GM23338 (cell line): ENCODE data around the gene IKZF1. TPM values are rescaled to one million over a fixed set of nuclear protein-coding genes. Genes with fewer than 3 reads are reported as not detected.

ENCODE experiments used
- ATAC-seq: fragments of 200-7000 bp; cut with Tn5 transposase; 3 replicates; pipeline ENCODE4 v1.9.1; 2020
- DNase-seq: peaks from one replicate; pipeline ENCODE4 v3.0.0-alpha.2; 2015; ENCODE audit warnings: low spot score
- H2AFZ ChIP-seq: fragments of 200-600 bp; sonication (generic); 2 replicates; pipeline ENCODE4 v1.8.0; 2016; ENCODE audit warnings: antibody characterized with exemption, mild to moderate bottlenecking, moderate library complexity
- H3F3A ChIP-seq: fragments of 200-600 bp; sonication (generic); replicated peaks from 2 replicates; pipeline ENCODE4 v1.8.0; 2017; ENCODE audit warnings: antibody characterized with exemption, mixed run types, low read depth
- H3K27ac ChIP-seq: fragments of 200-600 bp; sonication (generic); 2 replicates; pipeline ENCODE4 v1.6.1; 2016; ENCODE audit warnings: low read depth
- H3K27me3 ChIP-seq: fragments of 200-600 bp; sonication (generic); 2 replicates; pipeline ENCODE4 v1.8.0; 2016; ENCODE audit warnings: mild to moderate bottlenecking, mixed run types, moderate library complexity; ENCODE audit not compliant: insufficient read depth
- H3K36me3 ChIP-seq: fragments of 200-600 bp; sonication (generic); 2 replicates; pipeline ENCODE4 v1.8.0; 2016; ENCODE audit warnings: mild to moderate bottlenecking; ENCODE audit not compliant: insufficient read depth
- H3K4me1 ChIP-seq: fragments of 200-600 bp; sonication (generic); 2 replicates; pipeline ENCODE4 v1.8.0; 2016; ENCODE audit warnings: mild to moderate bottlenecking, moderate library complexity; ENCODE audit not compliant: insufficient read depth
- H3K4me2 ChIP-seq: fragments of 200-600 bp; sonication (generic); 2 replicates; pipeline ENCODE4 v1.7.1; 2017; ENCODE audit warnings: mixed run types
- H3K4me3 ChIP-seq: fragments of 200-600 bp; sonication (generic); 2 replicates; pipeline ENCODE4 v1.6.1; 2016; ENCODE audit warnings: mixed run types
- H3K79me2 ChIP-seq: fragments of 200-600 bp; sonication (generic); replicated peaks from 2 replicates; pipeline ENCODE4 v1.8.0; 2017; ENCODE audit warnings: mild to moderate bottlenecking; ENCODE audit not compliant: insufficient read depth
- H3K9me2 ChIP-seq: fragments of 200-600 bp; sonication (generic); 2 replicates; pipeline ENCODE4 v1.8.0; 2017; ENCODE audit not compliant: insufficient read depth
- H4K20me1 ChIP-seq: fragments of 200-600 bp; sonication (generic); replicated peaks from 2 replicates; pipeline ENCODE4 v1.8.0; 2017; ENCODE audit warnings: mild to moderate bottlenecking; ENCODE audit not compliant: insufficient read depth
- H3K27ac Mint-ChIP-seq: 2 replicates; pipeline ENCODE4 v1.8.0; 2020; ENCODE audit warnings: inconsistent platforms, mild to moderate bottlenecking, moderate library complexity, mixed read lengths
- H3K27me3 Mint-ChIP-seq: 3 replicates; pipeline ENCODE4 v1.8.0; 2022; ENCODE audit warnings: low read depth, mild to moderate bottlenecking, moderate library complexity, mixed read lengths, inconsistent platforms; ENCODE audit not compliant: insufficient read depth, poor library complexity
- H3K36me3 Mint-ChIP-seq: 3 replicates; pipeline ENCODE4 v1.8.0; 2021; ENCODE audit warnings: low read depth, mild to moderate bottlenecking, inconsistent platforms, moderate library complexity, mixed read lengths
- H3K4me1 Mint-ChIP-seq: 3 replicates; pipeline ENCODE4 v1.8.0; 2020; ENCODE audit warnings: mild to moderate bottlenecking, inconsistent platforms, mixed read lengths
- H3K4me3 Mint-ChIP-seq: 3 replicates; pipeline ENCODE4 v1.8.0; 2021; ENCODE audit warnings: moderate library complexity, mild to moderate bottlenecking, inconsistent platforms, mixed read lengths
- H3K9me3 Mint-ChIP-seq: 3 replicates; pipeline ENCODE4 v1.8.0; 2020; ENCODE audit warnings: moderate library complexity, mild to moderate bottlenecking, inconsistent platforms, mixed read lengths
- CREB1 ChIP-seq: fragments of 250-450 bp; sonication (Bioruptor Pico); IDR thresholded peaks from 2 replicates; pipeline ENCODE4 v1.5.0; 2020; ENCODE audit warnings: low read depth, mild to moderate bottlenecking, moderate library complexity
- CTCF ChIP-seq, 2 experiments: fragments of 200-600 bp in 1 of 2; sonication (generic) in 1 of 2; conservative IDR thresholded peaks; 2 replicates each; pipeline versions ENCODE4 v1.5.1 to v1.6.1; 2016 to 2017; ENCODE audit warnings: antibody characterized with exemption in 2 of 2, low read depth in 2 of 2, mild to moderate bottlenecking in 2 of 2, moderate library complexity in 1 of 2
- ETS1 ChIP-seq: IDR thresholded peaks from 2 replicates; pipeline ENCODE4 v1.6.1; 2016; ENCODE audit warnings: antibody characterized with exemption
- EZH2phosphoT487 ChIP-seq: fragments of 200-600 bp; sonication (generic); IDR thresholded peaks from one replicate; pipeline ENCODE4 v1.8.1; 2018; ENCODE audit warnings: antibody characterized with exemption; ENCODE audit not compliant: unreplicated experiment
- JUNB ChIP-seq: IDR thresholded peaks from one replicate; pipeline ENCODE4 v1.6.1; 2016; ENCODE audit warnings: antibody characterized with exemption; ENCODE audit not compliant: unreplicated experiment
- NANOG ChIP-seq: IDR thresholded peaks from 2 replicates; pipeline ENCODE4 v1.6.1; 2016; ENCODE audit warnings: antibody characterized with exemption, borderline replicate concordance
- POLR2AphosphoS5 ChIP-seq: IDR thresholded peaks from 2 replicates; pipeline ENCODE4 v1.6.1; 2016; ENCODE audit warnings: antibody characterized with exemption, low read depth
- STAT1 ChIP-seq: IDR thresholded peaks from one replicate; pipeline ENCODE4 v1.6.1; 2016; ENCODE audit warnings: antibody characterized with exemption; ENCODE audit not compliant: unreplicated experiment
- ZNF114 ChIP-seq: fragments of 250-450 bp; sonication (Bioruptor Pico); IDR thresholded peaks from 2 replicates; pipeline ENCODE4 v1.5.0; 2020; ENCODE audit warnings: mild to moderate bottlenecking, moderate library complexity
- polyA plus RNA-seq: library from polyadenylated mRNA; unstranded; fragments of >200 nt; fragmentation: Nextera tagmentation; extraction: Ambion mirVana; gene quantifications from 2 replicates; pipeline ENCODE4 v1.2.1, GENCODE V29; 2016
- total RNA-seq: library from RNA; depleted of rRNA; stranded (reverse); fragments of >200 nt; shearing (Covaris generic); gene quantifications from 2 replicates; pipeline ENCODE4 v1.2.3, GENCODE V29; 2014
- TF ChIP-seq, protein P1 (sequence below): IDR thresholded peaks from one replicate; pipeline ENCODE4 v1.6.1; 2018; ENCODE audit warnings: antibody characterized with exemption; ENCODE audit not compliant: unreplicated experiment

Gene IKZF1
- total and polyA plus RNA-seq, 2 experiments from 2014 or later, result 0.57 to 1.8 TPM

GRCh38 chr7:50308203-50308531 is 3.7 kb downstream of the IKZF1 start:
- TF ChIP-seq NANOG (no peak), JUNB (no peak), STAT1 (no peak), POLR2AphosphoS5 (no peak), EZH2phosphoT487 (no peak), ETS1 (no peak), CREB1 (CRISPR knock-in tag) (no peak), ZNF114 (CRISPR knock-in tag) (no peak), CTCF (conservative IDR thresholded peaks at IDR 0.05; ENCODE audit: low read depth in 2 of 2) (no peak)
- TF ChIP-seq, protein P1, sequence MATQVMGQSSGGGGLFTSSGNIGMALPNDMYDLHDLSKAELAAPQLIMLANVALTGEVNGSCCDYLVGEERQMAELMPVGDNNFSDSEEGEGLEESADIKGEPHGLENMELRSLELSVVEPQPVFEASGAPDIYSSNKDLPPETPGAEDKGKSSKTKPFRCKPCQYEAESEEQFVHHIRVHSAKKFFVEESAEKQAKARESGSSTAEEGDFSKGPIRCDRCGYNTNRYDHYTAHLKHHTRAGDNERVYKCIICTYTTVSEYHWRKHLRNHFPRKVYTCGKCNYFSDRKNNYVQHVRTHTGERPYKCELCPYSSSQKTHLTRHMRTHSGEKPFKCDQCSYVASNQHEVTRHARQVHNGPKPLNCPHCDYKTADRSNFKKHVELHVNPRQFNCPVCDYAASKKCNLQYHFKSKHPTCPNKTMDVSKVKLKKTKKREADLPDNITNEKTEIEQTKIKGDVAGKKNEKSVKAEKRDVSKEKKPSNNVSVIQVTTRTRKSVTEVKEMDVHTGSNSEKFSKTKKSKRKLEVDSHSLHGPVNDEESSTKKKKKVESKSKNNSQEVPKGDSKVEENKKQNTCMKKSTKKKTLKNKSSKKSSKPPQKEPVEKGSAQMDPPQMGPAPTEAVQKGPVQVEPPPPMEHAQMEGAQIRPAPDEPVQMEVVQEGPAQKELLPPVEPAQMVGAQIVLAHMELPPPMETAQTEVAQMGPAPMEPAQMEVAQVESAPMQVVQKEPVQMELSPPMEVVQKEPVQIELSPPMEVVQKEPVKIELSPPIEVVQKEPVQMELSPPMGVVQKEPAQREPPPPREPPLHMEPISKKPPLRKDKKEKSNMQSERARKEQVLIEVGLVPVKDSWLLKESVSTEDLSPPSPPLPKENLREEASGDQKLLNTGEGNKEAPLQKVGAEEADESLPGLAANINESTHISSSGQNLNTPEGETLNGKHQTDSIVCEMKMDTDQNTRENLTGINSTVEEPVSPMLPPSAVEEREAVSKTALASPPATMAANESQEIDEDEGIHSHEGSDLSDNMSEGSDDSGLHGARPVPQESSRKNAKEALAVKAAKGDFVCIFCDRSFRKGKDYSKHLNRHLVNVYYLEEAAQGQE, result no peak

More at GRCh38 chr7:50308203-50308531, 3.7 kb downstream of the IKZF1 start:
- H3K27ac Mint-ChIP-seq, result no peak overlapping the region
- peaks cover 33% of the 10 kb centered on the region for H3K4me1 ChIP-seq
- peaks cover 28% of the 10 kb centered on the region for H3K27me3 Mint-ChIP-seq
- no peaks in the 10 kb centered on the region for H4K20me1 ChIP-seq
- peaks cover 1% of the 10 kb centered on the region; the same call in 2 of the 3 replicates for H3K9me3 Mint-ChIP-seq
- DNase-seq, result no peak
- no peaks in the 10 kb centered on the region for H3K9me2 ChIP-seq
- H3K4me3 ChIP-seq, result no peak overlapping the region
- H3K4me2 ChIP-seq, result no peak overlapping the region
- ATAC-seq, result no peak
- 0 out of 3 replicates have a peak, but pooled peaks cover 2% of the 10 kb centered on the region for H3K36me3 Mint-ChIP-seq
- H3K36me3 ChIP-seq, result no peaks in the 10 kb centered on the region
- no peak overlapping the region for H3K27ac ChIP-seq
- H2AFZ ChIP-seq, result no peak overlapping the region
- H3K4me1 Mint-ChIP-seq, result peaks cover 46% of the 10 kb centered on the region
- H3K27me3 ChIP-seq, result peaks cover 40% of the 10 kb centered on the region
- 0 out of 2 replicates have a peak, but pooled peaks cover 2% of the 10 kb centered on the region for H3F3A ChIP-seq
- no peaks in the 10 kb centered on the region for H3K79me2 ChIP-seq
- H3K4me3 Mint-ChIP-seq, result no peak overlapping the region
